Heart left ventricle (tissue), 16 donors: ENCODE results near the gene PLK3. TPM values are rescaled to one million over a fixed set of nuclear protein-coding genes. Genes with fewer than 3 reads are reported as not detected.

ENCODE experiments used
- ATAC-seq, 4 donors: fragments of 200-7000 bp; cut with Tn5 transposase; one replicate each; pipeline ENCODE4 v1.9.1; 2020 to 2022; ENCODE audit warnings: moderate library complexity in 4 of 4, mild to moderate bottlenecking in 3 of 4, moderate number of reproducible peaks in 1 of 4
- DNase-seq, 5 donors: peaks; one replicate each; pipeline ENCODE4 v3.0.0-alpha.2; 2020
- H3K27ac ChIP-seq, 12 donors: fragments of 200-600 bp; sonication (generic) in 4 of 12; one replicate each; pipeline versions ENCODE4 v1.5.0 to v1.8.0; 2016 to 2022; ENCODE audit warnings: mild to moderate bottlenecking in 2 of 12
- H3K27me3 ChIP-seq, 9 donors: fragments of 200-600 bp; sonication (generic) in 2 of 9; one replicate each; pipeline versions ENCODE4 v1.5.1 to v1.8.0; 2016 to 2022; ENCODE audit warnings: mild to moderate bottlenecking in 3 of 9
- H3K36me3 ChIP-seq, 9 donors: fragments of 200-600 bp; sonication (generic) in 2 of 9; one replicate each; pipeline versions ENCODE4 v1.5.0 to v1.8.0; 2018 to 2022; ENCODE audit warnings: mild to moderate bottlenecking in 2 of 9
- H3K4me1 ChIP-seq, 12 donors: fragments of 200-600 bp; sonication (generic) in 4 of 12; one replicate each; pipeline versions ENCODE4 v1.5.0 to v1.8.0; 2016 to 2022; ENCODE audit warnings: mild to moderate bottlenecking in 3 of 12
- H3K4me3 ChIP-seq, 12 donors: fragments of 200-600 bp; sonication (generic) in 4 of 12; one replicate each; pipeline versions ENCODE4 v1.5.0 to v1.8.0; 2017 to 2022; ENCODE audit warnings: mild to moderate bottlenecking in 9 of 12, moderate library complexity in 4 of 12
- H3K9me3 ChIP-seq, 12 donors: fragments of 200-600 bp; sonication (generic) in 4 of 12; one replicate each; pipeline versions ENCODE4 v1.5.0 to v1.8.0; 2016 to 2022; ENCODE audit warnings: mild to moderate bottlenecking in 1 of 12
- POLR2A ChIP-seq, 2 donors: fragments of 450-650 bp; IDR thresholded peaks; one replicate each; pipeline ENCODE4 v1.6.1; 2017; ENCODE audit warnings: antibody characterized with exemption in 2 of 2, mild to moderate bottlenecking in 2 of 2, moderate library complexity in 2 of 2
- WGBS, 4 donors: extraction: QIAGEN DNeasy Blood & Tissue Kit in 2 of 4; methylation state at CpG; one replicate each; pipeline versions ENCODE4 v1.1.5 to v1.1.7; 2013 to 2018; 5-methylcytosine and 5-hydroxymethylcytosine counted together
- intact Hi-C, 10 donors: fragments of 100-400 bp; cut with DNase I; formaldehyde crosslinking; loops; one replicate each; pipeline versions ENCODE4 v1.11.1 to v1.14.2; 2022
- polyA plus RNA-seq, 2 donors: library from polyadenylated mRNA; stranded (reverse); fragments of 200-250 nt; gene quantifications; one replicate each; pipeline ENCODE4 v1.2.3, GENCODE V29; 2013
- total RNA-seq, 9 donors: library from RNA; depleted of rRNA in 2 of 9; stranded (reverse); fragments of >200 nt in 2 of 9; fragmentation: NEBNext Ultra II Directional in 3 of 9; extraction: Animal tissue kit (Norgen Biotek cat#: 25700) in 3 of 9; gene quantifications; one replicate each; pipeline versions ENCODE4 v1.1.0 to v1.2.4, GENCODE V29; 2016 to 2023
- TF ChIP-seq, protein P1 (sequence below), 12 donors: fragments of 200-600 bp; sonication (generic) in 4 of 12; IDR thresholded peaks; one replicate each; pipeline versions ENCODE4 v1.5.0 to v1.8.0; 2018 to 2022; ENCODE audit warnings: antibody characterized with exemption in 12 of 12, mild to moderate bottlenecking in 5 of 12
- donor health status: ischemic (EF 13 %, LVEDD 7.1; RV severe dilation, severe dysfunction).
- donor health status: healthy with polysubstance abuse.
- donor health status: DM: no; HTN: yes; CAD: no.
- donor health status: DM: no; HTN: no; CAD: no.
- donor health status: ischemic (EF 25% LVEDD 6.9; RV normal size, moderate dysfunction).
- donor health status: ischemic (EF 25% LVEDD 5.7; RV mildly dilated, moderate dysfunction).
- donor health status: healthy.
- donor health status: DM: yes; HTN: yes; CAD: no.
- donor health status: ischemic (EF 35%, LVEDD 5.7; RV mildly dilated, moderate dysfunction).
- donor health status: nonischemic (EF 11% LVEDD 7.7; RV severe dilation, severe dysfunction).
- donor health status: DM: yes; HTN: yes; CAD: no.
- donor health status: PGD.
- donor health status: ischemic (EF 29% LVEDD 5.4; RV normal size, mild dysfunction).
- donor health status: nonischemic (EF 23%, LVEDD 6.1; RV moderate dilation, normal function).

PLK3 gene
- total and polyA plus RNA-seq, 11 donors = 4.5 to 17.9 (median 6.6) TPM

DNA sequence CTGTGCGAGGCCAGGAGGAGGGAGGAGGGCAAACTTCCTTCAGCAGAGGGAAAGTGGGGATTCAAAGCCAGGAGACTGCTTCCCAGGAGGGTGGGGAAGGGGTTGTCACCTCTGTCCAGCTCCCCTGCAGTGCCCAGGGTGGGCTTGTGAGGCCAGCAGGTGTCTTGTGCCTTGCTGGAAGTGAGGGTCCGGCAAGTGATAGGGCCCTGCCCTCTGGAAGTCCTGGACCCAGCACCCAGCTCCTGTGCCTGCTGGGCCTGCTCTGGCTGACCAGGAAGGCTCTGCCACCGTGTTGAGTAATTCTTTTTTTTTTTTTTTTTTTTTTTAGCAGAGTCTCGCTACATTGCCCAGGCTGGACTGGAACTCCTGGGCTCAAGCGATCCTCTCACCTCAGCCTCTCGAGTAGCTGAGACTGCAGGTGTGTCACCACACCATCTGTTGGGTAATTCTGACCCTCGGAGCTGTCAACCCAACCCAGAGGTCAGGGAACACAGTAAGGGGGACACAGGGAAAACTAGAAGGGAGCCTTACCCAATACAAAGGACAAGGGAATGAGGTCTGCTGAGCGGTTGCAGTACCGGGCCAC, 13.2 kb upstream of the PLK3 start:
- Histone ChIP-seq H3K27me3 (no peaks in the 10 kb centered on the region), H3K4me3 (peak overlapping the region in 2 of 12 donors; percentile 60 to 63), H3K36me3 (peaks cover 0 to 5% (median 0%) of the 10 kb centered on the region in 9 donors), H3K9me3 (no peaks in the 10 kb centered on the region), H3K4me1 (peaks cover 0 to 33% (median 25%) of the 10 kb centered on the region in 12 donors), H3K27ac (peak overlapping the region in 9 of 12 donors; percentile 43 to 68 (median 55))
- WGBS, 4 donors = 81 to 92% (median 83%) methylated on average over 9 of the region's 9 CpGs
- intact Hi-C loops = loop anchor here in 7 of 10 donors (2.0 to 10.0 kb wide), 10 partner anchors 40 to 518 kb away; partner anchors contain the start of genes HECTD3 (in 3 of the 7), UROD (in 3 of the 7), EIF2B3 (in 2 of the 7) and RNU5D-1 (in 2 of the 7)
- TF ChIP-seq, protein P1, sequence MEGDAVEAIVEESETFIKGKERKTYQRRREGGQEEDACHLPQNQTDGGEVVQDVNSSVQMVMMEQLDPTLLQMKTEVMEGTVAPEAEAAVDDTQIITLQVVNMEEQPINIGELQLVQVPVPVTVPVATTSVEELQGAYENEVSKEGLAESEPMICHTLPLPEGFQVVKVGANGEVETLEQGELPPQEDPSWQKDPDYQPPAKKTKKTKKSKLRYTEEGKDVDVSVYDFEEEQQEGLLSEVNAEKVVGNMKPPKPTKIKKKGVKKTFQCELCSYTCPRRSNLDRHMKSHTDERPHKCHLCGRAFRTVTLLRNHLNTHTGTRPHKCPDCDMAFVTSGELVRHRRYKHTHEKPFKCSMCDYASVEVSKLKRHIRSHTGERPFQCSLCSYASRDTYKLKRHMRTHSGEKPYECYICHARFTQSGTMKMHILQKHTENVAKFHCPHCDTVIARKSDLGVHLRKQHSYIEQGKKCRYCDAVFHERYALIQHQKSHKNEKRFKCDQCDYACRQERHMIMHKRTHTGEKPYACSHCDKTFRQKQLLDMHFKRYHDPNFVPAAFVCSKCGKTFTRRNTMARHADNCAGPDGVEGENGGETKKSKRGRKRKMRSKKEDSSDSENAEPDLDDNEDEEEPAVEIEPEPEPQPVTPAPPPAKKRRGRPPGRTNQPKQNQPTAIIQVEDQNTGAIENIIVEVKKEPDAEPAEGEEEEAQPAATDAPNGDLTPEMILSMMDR (IDR thresholded peaks at IDR 0.05) = no peak
- no peak for TF ChIP-seq POLR2A (IDR thresholded peaks at IDR 0.05)
- ATAC-seq (no peak), DNase-seq (peak in 1 of 5 donors; percentile 25)

DNA sequence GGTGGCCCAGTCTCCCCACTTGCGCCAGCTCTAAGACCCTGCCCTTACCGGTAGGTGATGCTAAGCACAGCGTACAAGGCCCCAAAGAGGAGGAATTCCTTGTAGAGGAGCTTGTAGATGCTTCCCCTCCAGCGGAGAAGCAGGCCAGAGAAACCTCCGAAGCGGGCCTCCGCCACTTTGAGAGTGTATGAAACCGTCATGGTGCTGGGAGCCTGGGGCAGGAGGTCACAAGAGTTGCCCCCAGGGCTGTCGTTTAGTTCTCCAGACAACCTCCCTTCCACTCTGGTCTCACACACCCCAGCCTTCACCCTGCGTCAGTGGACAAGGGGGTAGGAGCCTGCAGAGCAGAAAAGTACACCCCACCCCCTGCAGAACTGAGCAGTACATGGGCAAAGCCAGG, 12.7 kb upstream of the PLK3 start:
- Histone ChIP-seq H3K27ac (no peak overlapping the region), H3K4me1 (peaks cover 0 to 33% (median 25%) of the 10 kb centered on the region in 12 donors), H3K36me3 (no peaks in the 10 kb centered on the region), H3K27me3 (no peaks in the 10 kb centered on the region), H3K9me3 (no peaks in the 10 kb centered on the region), H3K4me3 (no peak overlapping the region)
- DNase-seq (peak in 1 of 5 donors; percentile 23), ATAC-seq (no peak)
- 93 to 96% (median 93%) methylated on average over 8 to 10 of the region's 10 CpGs for WGBS, 4 donors
- TF ChIP-seq, protein P1 (IDR thresholded peaks at IDR 0.05) = no peak
- TF ChIP-seq POLR2A (IDR thresholded peaks at IDR 0.05) = no peak
- intact Hi-C loops = loop anchor here in 7 of 10 donors (2.0 to 10.0 kb wide), 10 partner anchors 40 to 517 kb away; partner anchors contain the start of genes HECTD3 (in 3 of the 7), UROD (in 3 of the 7), EIF2B3 (in 2 of the 7) and RNU5D-1 (in 2 of the 7)

DNA sequence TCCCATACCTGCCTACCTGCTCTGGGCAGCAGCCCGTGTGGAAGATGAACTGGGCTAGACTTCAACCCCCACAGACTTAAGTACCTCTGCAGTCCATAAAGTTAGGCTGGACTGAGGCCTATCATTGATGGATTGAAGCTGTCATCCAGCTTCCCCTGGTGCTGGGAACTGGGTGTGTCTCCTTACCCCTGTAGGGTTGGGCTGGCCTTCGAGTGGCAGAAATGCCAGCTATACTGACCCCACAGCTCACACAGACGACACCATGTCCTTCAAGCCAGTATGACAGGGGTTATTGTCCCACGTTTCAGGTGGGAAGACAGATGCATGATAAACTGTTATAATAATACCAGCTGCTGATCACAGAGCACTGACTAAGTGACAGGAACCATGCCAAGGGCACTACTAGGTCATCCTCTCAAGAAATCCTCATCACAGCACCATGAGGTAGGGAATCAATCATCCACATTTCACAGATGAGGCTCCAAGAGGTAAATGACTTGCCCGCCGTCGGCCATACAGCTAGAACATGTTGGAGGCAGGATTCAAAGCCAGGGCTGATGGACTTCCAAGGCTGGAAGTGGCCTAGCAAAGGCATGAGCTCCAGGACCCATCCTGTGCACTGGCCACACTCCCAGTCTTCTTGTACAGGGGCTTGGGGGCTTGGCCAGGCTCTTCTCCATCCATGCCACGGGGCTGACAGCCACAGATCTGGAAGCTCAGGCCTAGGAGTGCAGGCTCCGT, 11.9 kb upstream of the PLK3 start, which contains the start of gene BEST4:
Gene BEST4, minus strand, starts transcription at position 51 of the 741 bp plus-strand sequence. CDS start 465 bp downstream, outside the sequence.
- intact Hi-C loops = loop anchor here in 7 of 10 donors (5.0 to 10.0 kb wide), 9 partner anchors 39 to 517 kb away; partner anchors contain the start of genes HECTD3 (in 3 of the 7), UROD (in 3 of the 7), EIF2B3 (in 2 of the 7) and KIF2C (in 1 of the 7)
- peak within 1 kb of the TSS in 2 of 12 donors; percentile 66 to 68 for H3K27ac ChIP-seq
- H3K4me3 ChIP-seq = no peak within 1 kb of the TSS
- TF ChIP-seq POLR2A (IDR thresholded peaks at IDR 0.05) = no peak
- TF ChIP-seq, protein P1 (IDR thresholded peaks at IDR 0.05) = no peak
- 81 to 84% (median 83%) methylated on average over 7 to 9 of the region's 9 CpGs for WGBS, 4 donors
- DNase-seq = peak in 1 of 5 donors; percentile 20
- ATAC-seq = no peak
- H3K27me3 ChIP-seq = no peaks in the 10 kb centered on the region
- no peaks in the 10 kb centered on the region for H3K36me3 ChIP-seq
- H3K9me3 ChIP-seq = no peaks in the 10 kb centered on the region
- peaks cover 0 to 33% (median 25%) of the 10 kb centered on the region in 12 donors for H3K4me1 ChIP-seq
